Tongue (tissue), 2 donors: ENCODE data around the gene CLSTN3. TPM values are rescaled to one million over a fixed set of nuclear protein-coding genes. Genes with fewer than 3 reads are reported as not detected.
"Not testable (repeated sequence)": the region's sequence is repeated elsewhere in the genome, so short reads cannot be mapped to it uniquely, and the experiment has no call there.

Experiments used
- DNase-seq: peaks from one replicate; pipeline ENCODE4 v3.0.0-alpha.2; 2015
- total RNA-seq: library from RNA; depleted of rRNA; stranded (reverse); fragments of >200 nt; gene quantifications from one replicate; pipeline ENCODE4 v1.2.3, GENCODE V29; 2014

The CLSTN3 gene
- total RNA-seq, 1 donor from 2014 or later: 32.2 TPM

- no peak for DNase-seq
Observed at GRCh38 chr12:7151532-7151931, 21.4 kb downstream of the CLSTN3 start.

- DNase-seq: no peak
Observed at GRCh38 chr12:7152818-7153217, 22.6 kb downstream of the CLSTN3 start.

GRCh38 chr12:7154042-7154441 is 23.9 kb downstream of the CLSTN3 start:
- DNase-seq: no peak

GRCh38 chr12:7154901-7155470 is 24.8 kb downstream of the CLSTN3 start:
- DNase-seq: no peak

- peak; percentile 35 for DNase-seq
Observed at GRCh38 chr12:7155471-7156034, 25.4 kb downstream of the CLSTN3 start.

GRCh38 chr12:7156259-7157197 is 26.4 kb downstream of the CLSTN3 start:
- DNase-seq: no peak

GRCh38 chr12:7157391-7157790 is 27.2 kb downstream of the CLSTN3 start:
- no peak for DNase-seq

- no peak for DNase-seq
Observed at GRCh38 chr12:7158781-7159609, 28.8 kb downstream of the CLSTN3 start.

GRCh38 chr12:7160183-7160582 is 30.0 kb downstream of the CLSTN3 start:
- DNase-seq: no peak

- no peak for DNase-seq
Observed at GRCh38 chr12:7161327-7161726, 31.2 kb downstream of the CLSTN3 start.

GRCh38 chr12:7161811-7162210 is 31.6 kb downstream of the CLSTN3 start:
- no peak for DNase-seq

- peak; percentile 60 for DNase-seq
Observed at GRCh38 chr12:7162691-7163114, 32.5 kb downstream of the CLSTN3 start.

- no peak for DNase-seq
Observed at GRCh38 chr12:7169951-7170350, 39.8 kb downstream of the CLSTN3 start.

GRCh38 chr12:7171854-7172253 is 41.7 kb downstream of the CLSTN3 start:
- no peak for DNase-seq

GRCh38 chr12:7175493-7175892 is 45.3 kb downstream of the CLSTN3 start:
- no peak for DNase-seq

- DNase-seq: no peak
Observed at GRCh38 chr12:7176595-7176994, 46.4 kb downstream of the CLSTN3 start.

- no peak for DNase-seq
Observed at GRCh38 chr12:7178481-7178880, 48.3 kb downstream of the CLSTN3 start.

GRCh38 chr12:7180685-7181084 is 50.5 kb downstream of the CLSTN3 start:
- DNase-seq: no peak

- not testable (repeated sequence) for DNase-seq
Observed at GRCh38 chr12:7186058-7186457, 55.9 kb downstream of the CLSTN3 start.

- peak; percentile 72 for DNase-seq
Observed at GRCh38 chr12:7188562-7189397, 58.6 kb downstream of the CLSTN3 start.
